PC-3 (cell line): ENCODE measurements around the gene GAGE12J.
"Not testable (repeated sequence)": the region's sequence is repeated elsewhere in the genome, so short reads cannot be mapped to it uniquely, and the experiment has no call there.

Experiments used
- CTCF ChIP-seq: fragments of 300-600 bp; sonication (generic); conservative IDR thresholded peaks from 2 replicates; pipeline ENCODE4 v1.5.1; 2017; ENCODE audit warnings: antibody characterized with exemption, low read depth, mild to moderate bottlenecking, low read length
- EZH2 ChIP-seq: fragments of 300-600 bp; sonication (generic); IDR thresholded peaks from one replicate; pipeline ENCODE4 v1.6.1; 2017; ENCODE audit warnings: antibody characterized with exemption, mild to moderate bottlenecking, low read length; ENCODE audit not compliant: unreplicated experiment

- TF ChIP-seq CTCF, EZH2: not testable (repeated sequence)
Observed at GRCh38 chrX:49307775-49308174, 14.1 kb upstream of the GAGE12J start.
